Neural cell (in vitro differentiated cells): Measurements from ENCODE around the gene SPACA6. TPM values are rescaled to one million over a fixed set of nuclear protein-coding genes. Genes with fewer than 3 reads are reported as not detected.

Experiments used
- H2AFZ ChIP-seq: fragments of 200-600, 300-800 bp; sonication (generic), shearing (Covaris generic); 2 replicates; pipeline ENCODE4 v1.6.0; 2014; ENCODE audit warnings: low read depth, mild to moderate bottlenecking, antibody characterized with exemption, low read length, moderate library complexity
- H3F3A ChIP-seq: fragments of 200-600 bp; shearing (Covaris generic); 2 replicates; pipeline ENCODE4 v1.6.1; 2016; ENCODE audit warnings: mild to moderate bottlenecking, moderate library complexity, mixed read lengths, antibody characterized with exemption, low read length; ENCODE audit not compliant: insufficient read depth, poor library complexity, severe bottlenecking
- H3K27ac ChIP-seq: fragments of 200-600, 300-800 bp; sonication (generic), shearing (Covaris generic); 2 replicates; pipeline ENCODE4 v1.5.1; 2014; ENCODE audit warnings: mild to moderate bottlenecking, low read length, moderate library complexity
- H3K27me3 ChIP-seq: fragments of 300-800, 200-600 bp; sonication (generic), shearing (Covaris generic); 2 replicates; pipeline ENCODE4 v1.6.0; 2014; ENCODE audit warnings: mild to moderate bottlenecking, low read depth, low read length, moderate library complexity; ENCODE audit not compliant: insufficient read depth
- H3K36me3 ChIP-seq: fragments of 300-800, 200-600 bp; sonication (generic), shearing (Covaris generic); 2 replicates; pipeline ENCODE4 v1.5.1; 2014; ENCODE audit warnings: mild to moderate bottlenecking, antibody characterized with exemption, low read length, moderate library complexity; ENCODE audit not compliant: insufficient read depth
- H3K4me2 ChIP-seq: fragments of 300-800, 200-600 bp; sonication (generic), shearing (Covaris generic); 2 replicates; pipeline ENCODE4 v1.6.0; 2014; ENCODE audit warnings: mild to moderate bottlenecking, low read length
- H3K4me3 ChIP-seq: fragments of 300-800, 200-600 bp; sonication (generic), shearing (Covaris generic); 2 replicates; pipeline ENCODE4 v1.5.1; 2014; ENCODE audit warnings: mild to moderate bottlenecking, low read length, moderate library complexity
- H3K79me2 ChIP-seq: fragments of 200-600 bp; shearing (Covaris generic); replicated peaks from 2 replicates; pipeline ENCODE4 v1.6.0; 2014; ENCODE audit warnings: mild to moderate bottlenecking, low read length, moderate library complexity; ENCODE audit not compliant: insufficient read depth
- H3K9ac ChIP-seq: fragments of 300-800, 200-600 bp; sonication (generic), shearing (Covaris generic); 2 replicates; pipeline ENCODE4 v1.6.1; 2016; ENCODE audit warnings: mild to moderate bottlenecking, low read length, mixed read lengths
- H3K9me2 ChIP-seq: fragments of 200-600 bp; shearing (Covaris generic); 2 replicates; pipeline ENCODE4 v1.6.1; 2016; ENCODE audit warnings: mild to moderate bottlenecking, low read length, mixed read lengths; ENCODE audit not compliant: insufficient read depth
- H3K9me3 ChIP-seq: fragments of 200-600, 300-800 bp; sonication (generic), shearing (Covaris generic); 2 replicates; pipeline ENCODE4 v1.6.1; 2016; ENCODE audit warnings: mild to moderate bottlenecking, mixed run types, low read length, moderate library complexity, mixed read lengths
- H4K20me1 ChIP-seq: fragments of 200-600 bp; shearing (Covaris generic); 2 replicates; pipeline ENCODE4 v1.6.1; 2016; ENCODE audit warnings: mild to moderate bottlenecking, mixed run types; ENCODE audit not compliant: insufficient read depth
- CTCF ChIP-seq: fragments of 450-650 bp; IDR thresholded peaks from 2 replicates; pipeline ENCODE4 v1.5.1; 2014; ENCODE audit warnings: antibody characterized with exemption, mild to moderate bottlenecking, moderate library complexity; ENCODE audit not compliant: poor library complexity, severe bottlenecking
- EP300 ChIP-seq: fragments of 450-650 bp; conservative IDR thresholded peaks from 2 replicates; pipeline ENCODE4 v1.6.1; 2014; ENCODE audit warnings: antibody characterized with exemption, mild to moderate bottlenecking, moderate library complexity; ENCODE audit not compliant: poor library complexity, severe bottlenecking
- EZH2 ChIP-seq: fragments of 200-600, 300-800 bp; shearing (Covaris generic), sonication (generic); IDR thresholded peaks from 2 replicates; pipeline ENCODE4 v1.6.1; 2014; ENCODE audit warnings: antibody characterized with exemption, low read length, borderline replicate concordance, mild to moderate bottlenecking; ENCODE audit not compliant: insufficient read depth, poor library complexity, severe bottlenecking
- MXI1 ChIP-seq: fragments of 450-650 bp; conservative IDR thresholded peaks from 2 replicates; pipeline ENCODE4 v1.6.1; 2014; ENCODE audit warnings: antibody characterized with exemption, mild to moderate bottlenecking; ENCODE audit not compliant: poor library complexity, severe bottlenecking
- POLR2AphosphoS5 ChIP-seq: IDR thresholded peaks from 2 replicates; pipeline ENCODE4 v1.6.1; 2012
- RAD21 ChIP-seq: fragments of 450-650 bp; conservative IDR thresholded peaks from 2 replicates; pipeline ENCODE4 v1.6.1; 2014; ENCODE audit warnings: antibody characterized with exemption, mild to moderate bottlenecking, moderate library complexity
- REST ChIP-seq: IDR thresholded peaks from 2 replicates; pipeline ENCODE4 v1.6.1; 2012; ENCODE audit warnings: borderline replicate concordance
- SMC3 ChIP-seq: fragments of 450-650 bp; conservative IDR thresholded peaks from 2 replicates; pipeline ENCODE4 v1.6.1; 2014; ENCODE audit warnings: antibody characterized with exemption, mild to moderate bottlenecking, moderate library complexity; ENCODE audit not compliant: poor library complexity
- TAF1 ChIP-seq: IDR thresholded peaks from 2 replicates; pipeline ENCODE4 v1.6.1; 2012; ENCODE audit warnings: low read depth
- polyA plus RNA-seq: library from polyadenylated mRNA; depleted of rRNA; stranded (reverse); fragments of >200 nt; gene quantifications from 2 replicates; pipeline ENCODE4 v1.2.3, GENCODE V29; 2014

The SPACA6 gene
- polyA plus RNA-seq, 1 donor from 2014 or later, result 5.2 TPM

- Histone ChIP-seq H3K36me3 (peaks cover 7% of the 10 kb centered on the region), H3K9me2 (no peaks in the 10 kb centered on the region), H3K9me3 (no peaks in the 10 kb centered on the region), H2AFZ (no peak overlapping the region), H3K79me2 (peaks cover 36% of the 10 kb centered on the region), H4K20me1 (peaks cover 13% of the 10 kb centered on the region), H3F3A (no peaks in the 10 kb centered on the region), H3K27me3 (no peaks in the 10 kb centered on the region), H3K27ac (no peak overlapping the region), H3K9ac (no peak overlapping the region), H3K4me3 (no peak overlapping the region), H3K4me2 (no peak overlapping the region)
- no peak for TF ChIP-seq EZH2
- TF ChIP-seq SMC3, result no peak
- TF ChIP-seq POLR2AphosphoS5, result no peak
- TF ChIP-seq EP300, result no peak
- TF ChIP-seq CTCF, result no peak
- TF ChIP-seq REST, result no peak
- TF ChIP-seq TAF1, result no peak
- no peak for TF ChIP-seq MXI1
- TF ChIP-seq RAD21, result no peak
Observed at GRCh38 chr19:51693819-51694218, 689 bp downstream of the SPACA6 start.

GRCh38 chr19:51694318-51695085, 1.4 kb downstream of the SPACA6 start:
- no peak for TF ChIP-seq SMC3
- no peak for TF ChIP-seq REST
- no peak for TF ChIP-seq POLR2AphosphoS5
- TF ChIP-seq EZH2, result no peak
- TF ChIP-seq TAF1, result no peak
- TF ChIP-seq EP300, result no peak
- TF ChIP-seq CTCF, result no peak
- Histone ChIP-seq H2AFZ (no peak overlapping the region), H3K9me3 (no peaks in the 10 kb centered on the region), H3F3A (no peaks in the 10 kb centered on the region), H4K20me1 (peaks cover 13% of the 10 kb centered on the region), H3K4me3 (no peak overlapping the region), H3K9me2 (no peaks in the 10 kb centered on the region), H3K9ac (no peak overlapping the region), H3K27ac (no peak overlapping the region), H3K36me3 (peaks cover 7% of the 10 kb centered on the region), H3K27me3 (no peaks in the 10 kb centered on the region), H3K4me2 (no peak overlapping the region), H3K79me2 (peaks cover 36% of the 10 kb centered on the region)
